IPS-11a (cell line): ENCODE results near the gene MACF1.
"Not testable (repeated sequence)": the region's sequence is repeated elsewhere in the genome, so short reads cannot be mapped to it uniquely, and the experiment has no call there.

Experiments
- H3K4me3 ChIP-seq: one replicate; pipeline ENCODE4 v1.5.1; 2013; ENCODE audit warnings: low read depth, low read length, control low read depth

Gene MACF1

GRCh38 chr1:39501666-39502065 is 297.2 kb downstream of the MACF1 start:
- H3K4me3 ChIP-seq, result no peak overlapping the region

GRCh38 chr1:39504436-39504835 is 299.9 kb downstream of the MACF1 start:
- H3K4me3 ChIP-seq, result not testable (repeated sequence)

- no peak overlapping the region for H3K4me3 ChIP-seq
Observed at GRCh38 chr1:39505289-39505688, 300.8 kb downstream of the MACF1 start.

GRCh38 chr1:39507230-39507928 is 302.9 kb downstream of the MACF1 start:
- H3K4me3 ChIP-seq, result no peak overlapping the region

- no peak overlapping the region for H3K4me3 ChIP-seq
Observed at GRCh38 chr1:39508266-39508665, 303.8 kb downstream of the MACF1 start.

GRCh38 chr1:39508857-39509305 is 304.4 kb downstream of the MACF1 start:
- no peak overlapping the region for H3K4me3 ChIP-seq

- no peak overlapping the region for H3K4me3 ChIP-seq
Observed at GRCh38 chr1:39509360-39510009, 305.0 kb downstream of the MACF1 start.

GRCh38 chr1:39510570-39511186 is 306.2 kb downstream of the MACF1 start:
- H3K4me3 ChIP-seq, result not testable (repeated sequence)

- H3K4me3 ChIP-seq, result not testable (repeated sequence)
Observed at GRCh38 chr1:39511477-39511876, 307.0 kb downstream of the MACF1 start.

- H3K4me3 ChIP-seq, result not testable (repeated sequence)
Observed at GRCh38 chr1:39512234-39512847, 307.8 kb downstream of the MACF1 start.

- H3K4me3 ChIP-seq, result not testable (repeated sequence)
Observed at GRCh38 chr1:39514710-39515124, 310.2 kb downstream of the MACF1 start.

- not testable (repeated sequence) for H3K4me3 ChIP-seq
Observed at GRCh38 chr1:39515131-39516086, 310.9 kb downstream of the MACF1 start.

- not testable (repeated sequence) for H3K4me3 ChIP-seq
Observed at GRCh38 chr1:39516841-39517240, 312.3 kb downstream of the MACF1 start.

GRCh38 chr1:39517936-39518335 is 313.4 kb downstream of the MACF1 start:
- not testable (repeated sequence) for H3K4me3 ChIP-seq

GRCh38 chr1:39519376-39519775 is 314.9 kb downstream of the MACF1 start:
- not testable (repeated sequence) for H3K4me3 ChIP-seq

GRCh38 chr1:39522221-39522620 is 317.7 kb downstream of the MACF1 start:
- H3K4me3 ChIP-seq, result not testable (repeated sequence)

GRCh38 chr1:39522661-39523567 is 318.4 kb downstream of the MACF1 start:
- H3K4me3 ChIP-seq, result no peak overlapping the region

- no peak overlapping the region for H3K4me3 ChIP-seq
Observed at GRCh38 chr1:39524171-39524570, 319.7 kb downstream of the MACF1 start.

- H3K4me3 ChIP-seq, result no peak overlapping the region
Observed at GRCh38 chr1:39524591-39525365, 320.3 kb downstream of the MACF1 start.
